Subcutaneous preadipocyte (primary cell): Measurements from ENCODE around the gene NLRX1. TPM values are rescaled to one million over a fixed set of nuclear protein-coding genes. Genes with fewer than 3 reads are reported as not detected.

Experiments used
- total RNA-seq: library from RNA; depleted of rRNA; stranded (reverse); fragments of >200 nt; gene quantifications from 2 replicates; pipeline ENCODE4 v1.2.3, GENCODE V29; 2012

Gene NLRX1
- total RNA-seq = 10.0 and 12.5 TPM in 2 replicates

GRCh38 chr11:119168471-119169281 is at the start of gene NLRX1:
Gene NLRX1 (plus strand): TSS chr11:119168725. CDS start chr11:119171404, 2,679 bp downstream.

GRCh38 chr11:119121008-119121810 is 47.3 kb upstream of the NLRX1 start, which contains the start of gene HINFP:
Gene HINFP (plus strand): TSS chr11:119121580. CDS start chr11:119126945, 5,365 bp downstream.

GRCh38 chr11:119149018-119149785 is 19.3 kb upstream of the NLRX1 start, which contains the start of gene ABCG4:
Gene ABCG4 (plus strand): TSS chr11:119149052. CDS start chr11:119149966, 914 bp downstream.

DNA sequence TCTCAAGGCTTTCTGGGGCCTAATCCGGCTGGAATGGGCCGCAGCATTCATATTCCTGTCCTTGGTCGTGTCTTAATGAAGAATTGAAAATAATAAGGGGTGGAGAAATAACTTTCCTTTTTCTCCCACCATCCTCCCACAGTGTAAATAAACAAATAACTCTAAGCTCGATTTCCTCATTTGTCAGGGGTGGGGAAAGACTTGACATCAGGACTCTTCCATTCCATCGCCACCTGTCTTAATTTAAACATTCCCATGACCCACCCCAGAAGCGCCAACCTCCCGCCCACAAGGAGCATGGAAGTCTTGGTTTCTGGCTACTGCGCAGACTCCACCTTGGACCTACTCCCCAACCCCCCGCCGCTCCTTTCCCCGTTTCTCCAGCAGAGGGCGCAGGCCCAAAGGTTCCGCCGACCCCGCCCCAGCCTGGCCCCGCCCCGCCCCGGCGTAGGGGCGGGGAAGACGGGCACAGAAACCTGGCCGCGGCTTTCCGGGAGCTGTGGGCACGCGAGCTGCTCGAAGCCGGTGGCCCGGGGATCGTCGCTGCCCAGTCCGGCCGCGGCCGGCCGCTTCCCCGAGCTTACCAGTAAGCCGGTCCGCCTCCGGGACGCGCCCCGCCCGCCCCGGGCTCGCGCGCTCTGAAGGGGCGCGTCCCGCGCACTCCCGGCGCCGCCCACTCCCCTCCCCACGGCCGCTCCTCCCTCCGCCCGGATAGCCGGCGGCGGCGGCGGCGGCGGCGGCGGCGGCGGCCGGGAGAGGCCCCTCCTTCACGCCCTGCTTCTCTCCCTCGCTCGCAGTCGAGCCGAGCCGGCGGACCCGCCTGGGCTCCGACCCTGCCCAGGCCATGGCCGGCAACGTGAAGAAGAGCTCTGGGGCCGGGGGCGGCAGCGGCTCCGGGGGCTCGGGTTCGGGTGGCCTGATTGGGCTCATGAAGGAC is 37.3 kb downstream of the NLRX1 start, which contains the start of gene CBL:
CBL (plus strand) TSS at position 766 of the 937 bp plus-strand sequence; CDS start at position 845, 79 bp downstream.

Other genes with a start within 250 kb of the NLRX1 start
- gene BCL9L, start 242.8 kb upstream of the NLRX1 start, total RNA-seq = 18.0 and 20.1 TPM in 2 replicates
- not detected in 2 replicates for gene UPK2, start 212.4 kb upstream of the NLRX1 start, total RNA-seq
- not detected in 2 replicates for gene FOXR1, start 197.0 kb upstream of the NLRX1 start, total RNA-seq
- 21.7 and 29.7 TPM in 2 replicates for gene CENATAC, start 170.6 kb upstream of the NLRX1 start, total RNA-seq
- 492 and 1,967 TPM in 2 replicates for gene RPS25, start 150.4 kb upstream of the NLRX1 start, total RNA-seq
- 66.1 and 79.8 TPM in 2 replicates for gene TRAPPC4, start 150.0 kb upstream of the NLRX1 start, total RNA-seq
- gene SLC37A4, start 137.8 kb upstream of the NLRX1 start, total RNA-seq = 12.5 TPM in 2 replicates
- 73.1 and 128 TPM in 2 replicates for gene HYOU1, start 111.5 kb upstream of the NLRX1 start, total RNA-seq
- gene VPS11, start 100.9 kb upstream of the NLRX1 start, total RNA-seq = 28.0 and 34.9 TPM in 2 replicates
- gene HMBS, start 83.8 kb upstream of the NLRX1 start, total RNA-seq = 9.9 and 13.5 TPM in 2 replicates
- gene DPAGT1, start 66.9 kb upstream of the NLRX1 start, total RNA-seq = 25.4 and 26.8 TPM in 2 replicates
- gene C2CD2L, start 61.4 kb upstream of the NLRX1 start, total RNA-seq = 1.5 and 4.5 TPM in 2 replicates
- 12.9 and 16.2 TPM in 2 replicates for gene HINFP, start 47.1 kb upstream of the NLRX1 start, total RNA-seq
- under 0.01 TPM in 2 replicates for gene ABCG4, start 19.7 kb upstream of the NLRX1 start, total RNA-seq
- not detected in 2 replicates for gene NHERF4, start 16.8 kb downstream of the NLRX1 start, total RNA-seq
- 8.1 and 11.7 TPM in 2 replicates for gene CBL, start 37.6 kb downstream of the NLRX1 start, total RNA-seq
- gene MCAM, start 148.4 kb downstream of the NLRX1 start, total RNA-seq = 0.73 and 0.98 TPM in 2 replicates
- 5.9 and 7.0 TPM in 2 replicates for gene RNF26, start 165.8 kb downstream of the NLRX1 start, total RNA-seq
- gene C1QTNF5, start 172.2 kb downstream of the NLRX1 start, total RNA-seq = 0.39 and 0.73 TPM in 2 replicates
- not detected in 2 replicates for gene MFRP, start 178.0 kb downstream of the NLRX1 start, total RNA-seq
- under 0.01 TPM in 1 of 2 replicates, not detected in the other for gene USP2, start 213.0 kb downstream of the NLRX1 start, total RNA-seq